Heart right ventricle (tissue), 16 donors: ENCODE measurements around the gene TNP1. TPM values are rescaled to one million over a fixed set of nuclear protein-coding genes. Genes with fewer than 3 reads are reported as not detected.

Experiments
- ATAC-seq, 8 donors: fragments of 200-7000 bp; cut with Tn5 transposase; one replicate each; pipeline ENCODE4 v1.9.1; 2020; ENCODE audit warnings: mild to moderate bottlenecking in 8 of 8, moderate library complexity in 8 of 8, moderate number of reproducible peaks in 1 of 8
- DNase-seq, 2 donors: peaks; one replicate each; pipeline ENCODE4 v3.0.0-alpha.2; 2020
- H3K27ac ChIP-seq, 10 donors: fragments of 200-600 bp; sonication (generic) in 2 of 10; one replicate each; pipeline versions ENCODE4 v1.5.0 to v1.8.0; 2020 to 2022; ENCODE audit warnings: mild to moderate bottlenecking in 3 of 10
- H3K27me3 ChIP-seq, 7 donors: fragments of 200-600 bp; one replicate each; pipeline ENCODE4 v1.8.0; 2021 to 2022; ENCODE audit warnings: mild to moderate bottlenecking in 2 of 7
- H3K36me3 ChIP-seq, 9 donors: fragments of 200-600 bp; sonication (generic) in 1 of 9; one replicate each; pipeline versions ENCODE4 v1.5.0 to v1.8.0; 2020 to 2022; ENCODE audit warnings: mild to moderate bottlenecking in 2 of 9
- H3K4me1 ChIP-seq, 9 donors: fragments of 200-600 bp; sonication (generic) in 1 of 9; one replicate each; pipeline versions ENCODE4 v1.5.0 to v1.8.0; 2020 to 2022; ENCODE audit warnings: mild to moderate bottlenecking in 4 of 9
- H3K4me3 ChIP-seq, 10 donors: fragments of 200-600 bp; sonication (generic) in 2 of 10; one replicate each; pipeline versions ENCODE4 v1.5.0 to v1.8.0; 2020 to 2022; ENCODE audit warnings: mild to moderate bottlenecking in 7 of 10, moderate library complexity in 2 of 10
- H3K9me3 ChIP-seq, 11 donors: fragments of 200-600 bp in 10 of 11; sonication (generic) in 2 of 11; one replicate each; pipeline versions ENCODE4 v1.5.0 to v1.8.0; 2013 to 2022; ENCODE audit warnings: mild to moderate bottlenecking in 2 of 11, control low read depth in 1 of 11, moderate library complexity in 1 of 11
- WGBS, 2 donors: extraction: QIAGEN DNeasy Blood & Tissue Kit; methylation state at CpG; one replicate each; pipeline ENCODE4 v1.1.7; 2013; ENCODE audit warnings: inconsistent platforms in 1 of 2; 5-methylcytosine and 5-hydroxymethylcytosine counted together
- intact Hi-C, 10 donors: fragments of 100-400 bp; cut with DNase I; formaldehyde crosslinking; loops; one replicate each; pipeline versions ENCODE4 v1.11.1 to v1.14.2; 2022
- polyA plus RNA-seq, 2 donors: library from polyadenylated mRNA; stranded (reverse); fragments of 200-250 nt; gene quantifications; one replicate each; pipeline ENCODE4 v1.2.3, GENCODE V29; 2013
- total RNA-seq, 10 donors: library from RNA; stranded (reverse); fragmentation: NEBNext Ultra II Directional in 3 of 10; extraction: Animal tissue kit (Norgen Biotek cat#: 25700) in 3 of 10; gene quantifications; one replicate each; pipeline versions ENCODE4 v1.2.1 to v1.2.4, GENCODE V29; 2021 to 2023
- TF ChIP-seq, protein P1 (sequence below), 9 donors: fragments of 200-600 bp; sonication (generic) in 2 of 9; IDR thresholded peaks; one replicate each; pipeline versions ENCODE4 v1.5.0 to v1.8.0; 2021 to 2022; ENCODE audit warnings: antibody characterized with exemption in 9 of 9, mild to moderate bottlenecking in 5 of 9, moderate library complexity in 1 of 9
- donor health status: Arrhythmogenic right ventricular cardiomyopathy.
- donor health status: ischemic (EF 13 %, LVEDD 7.1; RV severe dilation, severe dysfunction).
- donor health status: healthy with polysubstance abuse.
- donor health status: DM: no; HTN: yes; CAD: no.
- donor health status: DM: no; HTN: no; CAD: no.
- donor health status: ischemic (EF 25% LVEDD 6.9; RV normal size, moderate dysfunction).
- donor health status: ischemic (EF 25% LVEDD 5.7; RV mildly dilated, moderate dysfunction).
- donor health status: healthy.
- donor health status: DM: yes; HTN: yes; CAD: no.
- donor health status: Ischemic cardiomyopathy.
- donor health status: ischemic (EF 35%, LVEDD 5.7; RV mildly dilated, moderate dysfunction).
- donor health status: nonischemic (EF 11% LVEDD 7.7; RV severe dilation, severe dysfunction).
- donor health status: DM: yes; HTN: yes; CAD: no.
- donor health status: PGD.
- donor health status: ischemic (EF 29% LVEDD 5.4; RV normal size, mild dysfunction).
- donor health status: nonischemic (EF 23%, LVEDD 6.1; RV moderate dilation, normal function).

The TNP1 gene
- total and polyA plus RNA-seq, 12 donors, result not detected

DNA sequence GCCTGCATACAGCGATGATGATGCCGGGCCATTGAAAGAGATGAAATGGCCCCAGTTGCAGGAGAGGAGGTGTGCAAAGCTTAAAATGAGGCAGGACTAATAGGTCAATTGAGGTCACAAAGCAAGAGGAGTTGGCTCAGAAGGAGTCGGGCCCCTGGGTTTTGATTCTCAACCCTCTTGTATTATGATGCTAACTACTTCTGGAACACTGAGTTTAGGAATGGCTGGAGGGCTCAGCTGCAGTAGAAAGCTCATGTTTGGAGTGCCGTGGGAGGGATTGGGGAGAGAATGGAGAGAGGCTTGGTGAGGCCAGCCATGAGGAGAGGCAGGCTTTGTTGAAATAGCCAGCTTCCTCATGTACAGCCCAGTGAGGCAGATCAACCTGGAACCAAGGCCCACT, 4.8 kb downstream of the TNP1 start:
- peak overlapping the region in 6 of 10 donors; percentile 0 to 64 (median 56) for H3K27ac ChIP-seq
- ATAC-seq (peak in 2 of 8 donors; percentile 11 to 29), DNase-seq (no peak)
- no peak overlapping the region for H3K4me3 ChIP-seq
- no peaks in the 10 kb centered on the region for H3K27me3 ChIP-seq
- TF ChIP-seq, protein P1, sequence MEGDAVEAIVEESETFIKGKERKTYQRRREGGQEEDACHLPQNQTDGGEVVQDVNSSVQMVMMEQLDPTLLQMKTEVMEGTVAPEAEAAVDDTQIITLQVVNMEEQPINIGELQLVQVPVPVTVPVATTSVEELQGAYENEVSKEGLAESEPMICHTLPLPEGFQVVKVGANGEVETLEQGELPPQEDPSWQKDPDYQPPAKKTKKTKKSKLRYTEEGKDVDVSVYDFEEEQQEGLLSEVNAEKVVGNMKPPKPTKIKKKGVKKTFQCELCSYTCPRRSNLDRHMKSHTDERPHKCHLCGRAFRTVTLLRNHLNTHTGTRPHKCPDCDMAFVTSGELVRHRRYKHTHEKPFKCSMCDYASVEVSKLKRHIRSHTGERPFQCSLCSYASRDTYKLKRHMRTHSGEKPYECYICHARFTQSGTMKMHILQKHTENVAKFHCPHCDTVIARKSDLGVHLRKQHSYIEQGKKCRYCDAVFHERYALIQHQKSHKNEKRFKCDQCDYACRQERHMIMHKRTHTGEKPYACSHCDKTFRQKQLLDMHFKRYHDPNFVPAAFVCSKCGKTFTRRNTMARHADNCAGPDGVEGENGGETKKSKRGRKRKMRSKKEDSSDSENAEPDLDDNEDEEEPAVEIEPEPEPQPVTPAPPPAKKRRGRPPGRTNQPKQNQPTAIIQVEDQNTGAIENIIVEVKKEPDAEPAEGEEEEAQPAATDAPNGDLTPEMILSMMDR (IDR thresholded peaks at IDR 0.05), result no peak
- intact Hi-C loops, result loop anchor here in 2 of 10 donors (5.0 to 10.0 kb wide), 3 partner anchors 143 to 220 kb away; partner anchors contain the start of gene IGFBP5 (in 1 of the 2)
- H3K36me3 ChIP-seq, result no peaks in the 10 kb centered on the region
- peaks cover 2 to 49% (median 30%) of the 10 kb centered on the region in 9 donors for H3K4me1 ChIP-seq
- WGBS, 2 donors, result 94 to 96% methylated on average over 4 of the region's 4 CpGs
- no peaks in the 10 kb centered on the region for H3K9me3 ChIP-seq

DNA sequence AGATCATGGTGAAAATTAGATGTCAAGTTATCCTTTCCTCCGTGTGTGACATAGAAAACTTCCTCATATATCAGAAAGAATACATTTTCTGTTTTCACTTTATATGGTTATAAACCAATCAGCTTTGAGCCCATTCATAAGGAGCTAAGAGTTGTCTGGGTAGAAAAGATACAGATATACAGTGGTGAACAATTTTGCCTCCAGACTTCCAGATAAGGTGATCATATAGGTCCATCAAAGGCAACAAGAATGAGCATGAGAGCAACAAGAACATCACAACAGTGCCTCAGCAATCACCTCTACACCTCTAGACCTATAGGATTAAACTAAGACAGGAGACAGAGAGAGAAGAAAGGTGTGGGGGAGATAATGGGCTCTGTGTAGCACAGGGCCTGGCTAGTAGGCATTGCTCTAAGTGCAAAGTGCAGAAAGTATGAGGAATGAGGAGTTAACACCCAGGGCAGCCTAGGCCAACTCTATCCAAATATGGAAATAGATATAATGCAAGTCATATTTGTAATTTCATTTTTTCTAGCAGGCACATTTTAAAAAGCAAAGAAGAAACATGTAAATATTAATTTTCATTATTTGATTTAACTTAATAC, 8.3 kb downstream of the TNP1 start:
- Histone ChIP-seq H3K27me3 (no peaks in the 10 kb centered on the region), H3K27ac (no peak overlapping the region), H3K4me3 (no peak overlapping the region), H3K36me3 (no peaks in the 10 kb centered on the region), H3K9me3 (no peaks in the 10 kb centered on the region), H3K4me1 (peaks cover 4 to 45% (median 33%) of the 10 kb centered on the region in 9 donors)
- TF ChIP-seq, protein P1 (IDR thresholded peaks at IDR 0.05), result no peak
- DNase-seq (no peak), ATAC-seq (no peak)
- intact Hi-C loops, result loop anchor here in 2 of 10 donors (10.0 kb wide), 2 partner anchors 157 to 223 kb away; partner anchors contain the start of gene IGFBP5 (in 1 of the 2)
- WGBS, 2 donors, result 84 to 92% methylated on average over 1 of the region's 1 CpG

DNA sequence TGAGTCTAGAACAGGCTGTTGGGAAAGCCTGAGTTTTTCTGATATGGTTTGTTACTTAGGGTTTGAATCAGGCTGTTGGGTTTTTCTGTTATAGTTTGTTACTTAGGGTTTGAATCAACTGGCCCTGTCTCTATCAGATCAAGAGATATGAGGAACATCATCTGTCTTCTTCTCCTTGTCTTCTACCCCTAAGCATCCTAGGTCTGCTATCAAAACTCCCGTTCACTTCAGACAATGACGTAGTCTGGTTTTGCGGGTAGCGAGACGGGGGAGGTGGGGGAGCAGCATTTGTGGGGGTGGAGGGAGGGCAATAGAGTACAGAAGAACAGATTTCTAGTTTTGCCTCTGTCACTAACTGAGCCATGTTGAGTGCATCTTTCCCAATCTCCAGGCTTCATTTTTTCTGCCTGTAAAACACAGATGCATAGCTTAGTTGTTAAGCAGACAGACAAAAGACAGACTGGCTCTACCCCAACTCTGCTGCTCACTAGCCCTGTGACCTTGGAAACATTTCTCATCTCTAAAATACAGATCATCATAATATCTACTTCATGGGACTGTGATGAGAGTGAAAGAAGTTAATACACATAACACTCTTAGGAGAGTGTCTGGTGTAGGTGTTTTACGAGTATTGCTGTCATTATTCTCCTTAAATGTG, 9.1 kb downstream of the TNP1 start:
- ATAC-seq (no peak), DNase-seq (no peak)
- Histone ChIP-seq H3K27ac (peak overlapping the region in 1 of 10 donors; percentile 40), H3K9me3 (no peaks in the 10 kb centered on the region), H3K36me3 (no peaks in the 10 kb centered on the region), H3K27me3 (no peaks in the 10 kb centered on the region), H3K4me1 (peaks cover 2 to 37% (median 25%) of the 10 kb centered on the region in 9 donors), H3K4me3 (no peak overlapping the region)
- TF ChIP-seq, protein P1 (IDR thresholded peaks at IDR 0.05), result no peak
- intact Hi-C loops, result loop anchor here in 2 of 10 donors (10.0 kb wide), 2 partner anchors 156 to 224 kb away; partner anchors contain the start of gene IGFBP5 (in 1 of the 2)
- WGBS, 2 donors, result 88 to 98% methylated on average over 6 of the region's 6 CpGs

DNA sequence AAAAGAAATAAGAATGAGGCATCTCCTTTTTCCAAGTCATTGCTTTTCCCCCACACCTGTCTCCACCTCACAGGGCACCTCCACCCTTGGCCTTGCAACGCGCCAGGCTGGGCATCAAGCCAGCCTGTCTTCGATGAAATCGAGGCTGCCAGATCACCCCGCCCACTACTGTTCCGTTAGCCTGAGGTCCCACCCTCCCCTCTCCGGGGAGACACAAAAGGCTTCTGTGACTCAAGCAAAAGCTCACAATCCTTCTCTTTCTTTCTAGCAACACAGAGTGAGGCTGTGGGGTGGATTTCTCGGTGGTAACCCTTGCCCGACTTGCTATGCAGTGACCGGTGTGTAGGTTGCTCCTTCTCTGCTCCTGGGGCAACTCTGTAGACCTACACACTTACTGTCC, 9.9 kb downstream of the TNP1 start:
- Histone ChIP-seq H3K9me3 (peaks cover 0 to 2% (median 0%) of the 10 kb centered on the region in 11 donors), H3K4me3 (no peak overlapping the region), H3K4me1 (peaks cover 2 to 29% (median 17%) of the 10 kb centered on the region in 9 donors), H3K36me3 (no peaks in the 10 kb centered on the region), H3K27ac (peak overlapping the region in 1 of 10 donors; percentile 40), H3K27me3 (no peaks in the 10 kb centered on the region)
- TF ChIP-seq, protein P1 (IDR thresholded peaks at IDR 0.05), result no peak
- intact Hi-C loops, result loop anchor here in 2 of 10 donors (10.0 kb wide), 2 partner anchors 155 to 225 kb away; partner anchors contain the start of gene IGFBP5 (in 1 of the 2)
- 28 to 33% methylated on average over 10 of the region's 10 CpGs for WGBS, 2 donors
- ATAC-seq (peak; percentile 47 to 92 (median 89)), DNase-seq (peak; percentile 70 to 75)
